Measurements from ENCODE around the gene CACNG4.

- TF ChIP-seq CTCF (conservative IDR thresholded peaks at IDR 0.05; ENCODE audit: low read length) (no peak), EZH2phosphoT487 (IDR thresholded peaks at IDR 0.05; ENCODE audit: borderline replicate concordance, low read depth, low read length) (no peak)
Observed at GRCh38 chr17:66918896-66919295, 45.6 kb upstream of the CACNG4 start.
